Keratinocyte (primary cell): Measurements from ENCODE around the gene DCTD. TPM values are rescaled to one million over a fixed set of nuclear protein-coding genes. Genes with fewer than 3 reads are reported as not detected.

Experiments used
- DNase-seq: peaks from one replicate; pipeline ENCODE4 v3.0.0-alpha.2; 2011; ENCODE audit warnings: low read depth, missing footprints, low spot score
- FAIRE-seq: peaks from 2 replicates; lab custom pipeline; 2011; peaks lifted over from hg19 to GRCh38; lab: Jason Lieb, UNC
- H2AFZ ChIP-seq: 2 replicates; pipeline ENCODE4 v1.6.0; 2012; ENCODE audit warnings: low read length, control low read depth, inconsistent platforms; ENCODE audit not compliant: control insufficient read depth
- H3K27ac ChIP-seq: 2 replicates; pipeline ENCODE4 v1.5.1; 2011; ENCODE audit warnings: low read length; ENCODE audit not compliant: control insufficient read depth, insufficient read depth
- H3K27me3 ChIP-seq: 3 replicates; pipeline ENCODE4 v1.6.0; 2011; ENCODE audit warnings: low read length; ENCODE audit not compliant: control insufficient read depth, insufficient read depth; ENCODE audit errors: extremely low read depth
- H3K36me3 ChIP-seq, 2 experiments: 2 replicates in 1 of 2; 3 replicates in 1 of 2; pipeline ENCODE4 v1.5.1; 2011; ENCODE audit warnings: low read length in 2 of 2, mild to moderate bottlenecking in 1 of 2; ENCODE audit not compliant: control insufficient read depth in 2 of 2, insufficient read depth in 2 of 2; ENCODE audit errors: extremely low read depth in 1 of 2
- H3K4me1 ChIP-seq: 3 replicates; pipeline ENCODE4 v1.5.1; 2011; ENCODE audit warnings: low read length; ENCODE audit not compliant: control insufficient read depth, insufficient read depth; ENCODE audit errors: extremely low read depth
- H3K4me2 ChIP-seq: 3 replicates; pipeline ENCODE4 v1.6.0; 2011; ENCODE audit warnings: low read depth, low read length; ENCODE audit not compliant: control insufficient read depth, insufficient read depth; ENCODE audit errors: extremely low read depth
- H3K4me3 ChIP-seq, 3 experiments: fragments of 200-600 bp in 1 of 3; sonication (generic) in 1 of 3; 2 replicates in 2 of 3; 3 replicates in 1 of 3; pipeline ENCODE4 v1.5.1; 2011 to 2016; ENCODE audit warnings: low read length in 3 of 3, mild to moderate bottlenecking in 3 of 3, control low read depth in 2 of 3, inconsistent platforms in 1 of 3, low read depth in 1 of 3, mixed read lengths in 1 of 3, mixed run types in 1 of 3, moderate library complexity in 1 of 3; ENCODE audit not compliant: control insufficient read depth in 2 of 3, insufficient read depth in 2 of 3; ENCODE audit errors: extremely low read depth in 1 of 3
- H3K79me2 ChIP-seq: 2 replicates; pipeline ENCODE4 v1.6.0; 2012; ENCODE audit warnings: low read length; ENCODE audit not compliant: control insufficient read depth, insufficient read depth
- H3K9ac ChIP-seq: 3 replicates; pipeline ENCODE4 v1.6.0; 2011; ENCODE audit warnings: low read length; ENCODE audit not compliant: control insufficient read depth, insufficient read depth; ENCODE audit errors: extremely low read depth
- H3K9me1 ChIP-seq: 3 replicates; pipeline ENCODE4 v1.6.0; 2011; ENCODE audit warnings: low read length; ENCODE audit not compliant: control insufficient read depth, insufficient read depth; ENCODE audit errors: extremely low read depth
- H3K9me3 ChIP-seq: 2 replicates; pipeline ENCODE4 v1.5.1; 2012; ENCODE audit warnings: low read depth, low read length; ENCODE audit not compliant: control insufficient read depth
- H4K20me1 ChIP-seq: 3 replicates; pipeline ENCODE4 v1.6.0; 2011; ENCODE audit warnings: low read length; ENCODE audit not compliant: control insufficient read depth, insufficient read depth; ENCODE audit errors: extremely low read depth
- EZH2 ChIP-seq: IDR thresholded peaks from one replicate; pipeline ENCODE4 v1.6.1; 2012; ENCODE audit warnings: inconsistent platforms, mild to moderate bottlenecking, low read length, moderate library complexity
- dilution Hi-C: fragments of 300-500 bp; cut with MboI; formaldehyde crosslinking; loops from one replicate; pipeline ENCODE4 v1.7.0; 2020; ENCODE audit warnings: low sequenced_read_pairs; ENCODE audit not compliant: extremely low pct_ligation_motif_present
- polyA plus RNA-seq, 5 experiments: library from polyadenylated mRNA; depleted of rRNA in 3 of 5; stranded (reverse) in 3 of 5; stranded (forward) in 1 of 5; unstranded in 1 of 5; fragments of >200 nt; gene quantifications; 1 replicate in 1 of 5; 2 replicates in 3 of 5; 3 replicates in 1 of 5; pipeline versions ENCODE4 v1.2.1 to v1.2.3, GENCODE V29; 2011 to 2012; ENCODE audit warnings: missing spikeins in 2 of 5, low read depth in 1 of 5, low replicate concordance in 1 of 5
- TF ChIP-seq, protein P1 (sequence below), 3 experiments: IDR thresholded peaks in 1 of 3; conservative IDR thresholded peaks in 1 of 3; optimal IDR thresholded peaks in 1 of 3; 2 replicates in 2 of 3; 3 replicates in 1 of 3; pipeline versions ENCODE3 to v1.5.1; 2011; ENCODE audit warnings: low read length in 3 of 3, mild to moderate bottlenecking in 3 of 3, moderate library complexity in 2 of 3, control low read depth in 1 of 3, inconsistent platforms in 1 of 3; ENCODE audit not compliant: insufficient read depth in 2 of 3; ENCODE audit errors: extremely low read depth in 1 of 3

The DCTD gene
- polyA plus RNA-seq, 1 donor (not counting 4 experiments of a cell fraction or from before 2014, with no cell fraction given), result 119 TPM

- Histone ChIP-seq H3K9me3 (no peaks in the 10 kb centered on the region), H4K20me1 (no peaks in the 10 kb centered on the region), H3K4me2 (no peak overlapping the region), H3K4me3 (no peak overlapping the region), H3K4me1 (no peaks in the 10 kb centered on the region), H3K27me3 (no peaks in the 10 kb centered on the region), H3K27ac (no peak overlapping the region), H3K36me3 (peaks cover 18 to 25% of the 10 kb centered on the region in 2 experiments), H3K79me2 (peaks cover 1% of the 10 kb centered on the region), H2AFZ (no peak overlapping the region), H3K9ac (no peak overlapping the region), H3K9me1 (no peaks in the 10 kb centered on the region)
- dilution Hi-C loops, result no loop called here
- FAIRE-seq (no peak), DNase-seq (no peak)
- TF ChIP-seq, protein P1, sequence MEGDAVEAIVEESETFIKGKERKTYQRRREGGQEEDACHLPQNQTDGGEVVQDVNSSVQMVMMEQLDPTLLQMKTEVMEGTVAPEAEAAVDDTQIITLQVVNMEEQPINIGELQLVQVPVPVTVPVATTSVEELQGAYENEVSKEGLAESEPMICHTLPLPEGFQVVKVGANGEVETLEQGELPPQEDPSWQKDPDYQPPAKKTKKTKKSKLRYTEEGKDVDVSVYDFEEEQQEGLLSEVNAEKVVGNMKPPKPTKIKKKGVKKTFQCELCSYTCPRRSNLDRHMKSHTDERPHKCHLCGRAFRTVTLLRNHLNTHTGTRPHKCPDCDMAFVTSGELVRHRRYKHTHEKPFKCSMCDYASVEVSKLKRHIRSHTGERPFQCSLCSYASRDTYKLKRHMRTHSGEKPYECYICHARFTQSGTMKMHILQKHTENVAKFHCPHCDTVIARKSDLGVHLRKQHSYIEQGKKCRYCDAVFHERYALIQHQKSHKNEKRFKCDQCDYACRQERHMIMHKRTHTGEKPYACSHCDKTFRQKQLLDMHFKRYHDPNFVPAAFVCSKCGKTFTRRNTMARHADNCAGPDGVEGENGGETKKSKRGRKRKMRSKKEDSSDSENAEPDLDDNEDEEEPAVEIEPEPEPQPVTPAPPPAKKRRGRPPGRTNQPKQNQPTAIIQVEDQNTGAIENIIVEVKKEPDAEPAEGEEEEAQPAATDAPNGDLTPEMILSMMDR (optimal IDR thresholded peaks at IDR 0.05 in 1 of 3, IDR thresholded peaks at IDR 0.05 in 1 of 3, conservative IDR thresholded peaks at IDR 0.05 in 1 of 3; ENCODE audit: extremely low read depth in 1 of 3, insufficient read depth in 2 of 3, low read length in 3 of 3), result no peak
- TF ChIP-seq EZH2, result no peak
These were observed 10.4 kb downstream of the DCTD start for GRCh38 chr4:182906786-182907185.

DNA sequence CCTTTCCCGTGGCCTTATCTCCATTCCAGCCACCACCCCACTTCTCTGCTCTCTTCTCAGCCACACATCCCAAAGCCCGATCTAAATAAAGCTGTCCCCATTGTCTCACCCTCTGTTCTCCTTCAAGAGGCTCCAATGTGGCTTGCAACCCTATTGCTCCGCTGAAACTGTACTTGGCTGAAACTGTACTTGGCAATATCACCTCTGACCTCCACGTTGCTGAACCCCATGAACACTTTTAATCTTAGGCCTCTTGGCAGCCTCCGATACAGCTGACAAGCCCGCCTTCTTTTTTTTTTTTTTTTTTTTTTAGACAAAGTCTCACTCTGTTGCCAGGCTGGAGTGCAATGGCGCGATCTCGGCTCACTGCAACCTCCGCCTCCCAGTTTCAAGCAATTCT is 12.1 kb downstream of the DCTD start:
- Histone ChIP-seq H4K20me1 (no peaks in the 10 kb centered on the region), H2AFZ (no peak overlapping the region), H3K27ac (no peak overlapping the region), H3K9me1 (no peaks in the 10 kb centered on the region), H3K4me3 (no peak overlapping the region), H3K4me2 (no peak overlapping the region), H3K4me1 (no peaks in the 10 kb centered on the region), H3K9ac (no peak overlapping the region), H3K27me3 (no peaks in the 10 kb centered on the region), H3K36me3 (peaks cover 18 to 33% of the 10 kb centered on the region in 2 experiments), H3K9me3 (no peaks in the 10 kb centered on the region), H3K79me2 (peaks cover 1% of the 10 kb centered on the region)
- no peak for DNase-seq
- dilution Hi-C loops, result no loop called here
- FAIRE-seq, result no peak
- no peak for TF ChIP-seq EZH2
- TF ChIP-seq, protein P1 (optimal IDR thresholded peaks at IDR 0.05 in 1 of 3, IDR thresholded peaks at IDR 0.05 in 1 of 3, conservative IDR thresholded peaks at IDR 0.05 in 1 of 3; ENCODE audit: extremely low read depth in 1 of 3, insufficient read depth in 2 of 3, low read length in 3 of 3), result no peak
